ENCODE results near the gene CTNNA3. TPM values are rescaled to one million over a fixed set of nuclear protein-coding genes. Genes with fewer than 3 reads are reported as not detected.

Gene CTNNA3
- total RNA-seq, 2 experiments from 2014 or later: not detected

GRCh38 chr10:66329147-66329546 lies 1366.8 kb downstream of the CTNNA3 start:
- Mint-ChIP-seq H3K4me1 (ENCODE audit: low read depth) (no peaks in the 10 kb centered on the region), H3K27ac (no peak overlapping the region), H3K36me3 (ENCODE audit: low read depth) (no peaks in the 10 kb centered on the region), H3K27me3 (ENCODE audit: low read depth) (no peaks in the 10 kb centered on the region), H3K4me3 (no peak overlapping the region), H3K9me3 (peaks cover 3% of the 10 kb centered on the region)
- DNase-seq: no peak
- intact Hi-C loops (cut with micrococcal nuclease): no loop called here
- CTCF ChIA-PET: no interaction called here

GRCh38 chr10:66326876-66327275 lies 1369.1 kb downstream of the CTNNA3 start:
- intact Hi-C loops (cut with micrococcal nuclease): no loop called here
- Mint-ChIP-seq H3K27me3 (ENCODE audit: low read depth) (no peaks in the 10 kb centered on the region), H3K9me3 (no peaks in the 10 kb centered on the region), H3K4me3 (no peak overlapping the region), H3K36me3 (ENCODE audit: low read depth) (no peaks in the 10 kb centered on the region), H3K4me1 (ENCODE audit: low read depth) (no peaks in the 10 kb centered on the region), H3K27ac (no peak overlapping the region)
- CTCF ChIA-PET: no interaction called here
- no peak for DNase-seq

- Mint-ChIP-seq H3K9me3 (peaks cover 1% of the 10 kb centered on the region), H3K27me3 (ENCODE audit: low read depth) (no peaks in the 10 kb centered on the region), H3K27ac (no peak overlapping the region), H3K4me3 (no peak overlapping the region), H3K4me1 (ENCODE audit: low read depth) (no peaks in the 10 kb centered on the region), H3K36me3 (ENCODE audit: low read depth) (no peaks in the 10 kb centered on the region)
- no peak for DNase-seq
- CTCF ChIA-PET: no interaction called here
- intact Hi-C loops (cut with micrococcal nuclease): no loop called here
Observed at GRCh38 chr10:66322777-66323176, 1373.2 kb downstream of the CTNNA3 start.

GRCh38 chr10:66321723-66322665 lies 1374.0 kb downstream of the CTNNA3 start:
- no peak overlapping the region for H3K4me3 Mint-ChIP-seq
- no peaks in the 10 kb centered on the region for H3K36me3 Mint-ChIP-seq (ENCODE audit: low read depth)
- H3K4me1 Mint-ChIP-seq (ENCODE audit: low read depth): no peaks in the 10 kb centered on the region
- DNase-seq: no peak
- no peak overlapping the region for H3K27ac Mint-ChIP-seq
- H3K27me3 Mint-ChIP-seq (ENCODE audit: low read depth): no peaks in the 10 kb centered on the region
- intact Hi-C loops (cut with micrococcal nuclease): no loop called here
- CTCF ChIA-PET: no interaction called here
- peaks cover 1% of the 10 kb centered on the region for H3K9me3 Mint-ChIP-seq

GRCh38 chr10:66318761-66319160 lies 1377.2 kb downstream of the CTNNA3 start:
- Mint-ChIP-seq H3K4me3 (no peak overlapping the region), H3K27ac (no peak overlapping the region), H3K36me3 (ENCODE audit: low read depth) (no peaks in the 10 kb centered on the region), H3K9me3 (peaks cover 1% of the 10 kb centered on the region), H3K27me3 (ENCODE audit: low read depth) (no peaks in the 10 kb centered on the region), H3K4me1 (ENCODE audit: low read depth) (no peaks in the 10 kb centered on the region)
- no peak for DNase-seq
- intact Hi-C loops (cut with micrococcal nuclease): no loop called here
- CTCF ChIA-PET: no interaction called here

GRCh38 chr10:66307826-66308225 lies 1388.2 kb downstream of the CTNNA3 start:
- Mint-ChIP-seq H3K36me3 (ENCODE audit: low read depth) (no peaks in the 10 kb centered on the region), H3K27ac (no peak overlapping the region), H3K27me3 (ENCODE audit: low read depth) (no peaks in the 10 kb centered on the region), H3K4me1 (ENCODE audit: low read depth) (no peaks in the 10 kb centered on the region), H3K4me3 (no peak overlapping the region), H3K9me3 (no peaks in the 10 kb centered on the region)
- CTCF ChIA-PET: interaction anchor here (0.6 kb wide), 1 partner anchor 1213 kb away, joined by 3 read pairs; no protein-coding TSS in a partner anchor
- intact Hi-C loops (cut with micrococcal nuclease): no loop called here
- DNase-seq: no peak

GRCh38 chr10:66301078-66301477 lies 1394.9 kb downstream of the CTNNA3 start:
- Mint-ChIP-seq H3K4me1 (ENCODE audit: low read depth) (no peaks in the 10 kb centered on the region), H3K9me3 (no peaks in the 10 kb centered on the region), H3K4me3 (no peak overlapping the region), H3K36me3 (ENCODE audit: low read depth) (no peaks in the 10 kb centered on the region), H3K27me3 (ENCODE audit: low read depth) (no peaks in the 10 kb centered on the region), H3K27ac (no peak overlapping the region)
- CTCF ChIA-PET: interaction anchor here (0.7 kb wide), 1 partner anchor 30 kb away, joined by 3 read pairs; no protein-coding TSS in a partner anchor
- intact Hi-C loops (cut with micrococcal nuclease): no loop called here
- no peak for DNase-seq

- Mint-ChIP-seq H3K4me3 (no peak overlapping the region), H3K36me3 (ENCODE audit: low read depth) (no peaks in the 10 kb centered on the region)
Observed at GRCh38 chr10:66295602-66296001, 1400.4 kb downstream of the CTNNA3 start.

GRCh38 chr10:66294538-66294937 lies 1401.5 kb downstream of the CTNNA3 start:
- Mint-ChIP-seq H3K9me3 (peaks cover 3% of the 10 kb centered on the region), H3K4me3 (no peak overlapping the region), H3K4me1 (ENCODE audit: low read depth) (no peaks in the 10 kb centered on the region), H3K27me3 (ENCODE audit: low read depth) (no peaks in the 10 kb centered on the region), H3K27ac (no peak overlapping the region), H3K36me3 (ENCODE audit: low read depth) (no peaks in the 10 kb centered on the region)
- CTCF ChIA-PET: no interaction called here
- no peak for DNase-seq
- intact Hi-C loops (cut with micrococcal nuclease): no loop called here

More at GRCh38 chr10:66295602-66296001, 1400.4 kb downstream of the CTNNA3 start:
- intact Hi-C loops (cut with micrococcal nuclease): no loop called here
- H3K4me1 Mint-ChIP-seq (ENCODE audit: low read depth): no peaks in the 10 kb centered on the region
- no peaks in the 10 kb centered on the region for H3K9me3 Mint-ChIP-seq
- H3K27me3 Mint-ChIP-seq (ENCODE audit: low read depth): no peaks in the 10 kb centered on the region
- CTCF ChIA-PET: no interaction called here
- DNase-seq: no peak
- no peak overlapping the region for H3K27ac Mint-ChIP-seq

- no peaks in the 10 kb centered on the region for H3K36me3 Mint-ChIP-seq (ENCODE audit: low read depth)
- H3K4me3 Mint-ChIP-seq: no peak overlapping the region
- intact Hi-C loops (cut with micrococcal nuclease): no loop called here
- H3K4me1 Mint-ChIP-seq (ENCODE audit: low read depth): no peaks in the 10 kb centered on the region
- H3K9me3 Mint-ChIP-seq: peaks cover 3% of the 10 kb centered on the region
- DNase-seq: no peak
- CTCF ChIA-PET: no interaction called here
- H3K27me3 Mint-ChIP-seq (ENCODE audit: low read depth): no peaks in the 10 kb centered on the region
- H3K27ac Mint-ChIP-seq: no peak overlapping the region
Observed at GRCh38 chr10:66292922-66293321, 1403.1 kb downstream of the CTNNA3 start.

- CTCF ChIA-PET: no interaction called here
- Mint-ChIP-seq H3K36me3 (ENCODE audit: low read depth) (no peaks in the 10 kb centered on the region), H3K4me3 (no peak overlapping the region), H3K4me1 (ENCODE audit: low read depth) (no peaks in the 10 kb centered on the region), H3K27me3 (ENCODE audit: low read depth) (no peaks in the 10 kb centered on the region), H3K9me3 (peaks cover 3% of the 10 kb centered on the region), H3K27ac (no peak overlapping the region)
- intact Hi-C loops (cut with micrococcal nuclease): no loop called here
- DNase-seq: no peak
Observed at GRCh38 chr10:66292456-66292855, 1403.5 kb downstream of the CTNNA3 start.

- Mint-ChIP-seq H3K27me3 (ENCODE audit: low read depth) (no peaks in the 10 kb centered on the region), H3K4me1 (ENCODE audit: low read depth) (no peaks in the 10 kb centered on the region), H3K27ac (no peak overlapping the region), H3K36me3 (ENCODE audit: low read depth) (no peaks in the 10 kb centered on the region), H3K4me3 (no peak overlapping the region), H3K9me3 (peaks cover 3% of the 10 kb centered on the region)
- CTCF ChIA-PET: no interaction called here
- intact Hi-C loops (cut with micrococcal nuclease): no loop called here
- no peak for DNase-seq
Observed at GRCh38 chr10:66291133-66291532, 1404.9 kb downstream of the CTNNA3 start.

- H3K27ac Mint-ChIP-seq: no peak overlapping the region
- no peaks in the 10 kb centered on the region for H3K27me3 Mint-ChIP-seq (ENCODE audit: low read depth)
- CTCF ChIA-PET: no interaction called here
- no peaks in the 10 kb centered on the region for H3K9me3 Mint-ChIP-seq
- H3K36me3 Mint-ChIP-seq (ENCODE audit: low read depth): no peaks in the 10 kb centered on the region
- no peak for DNase-seq
- no peak overlapping the region for H3K4me3 Mint-ChIP-seq
- intact Hi-C loops (cut with micrococcal nuclease): no loop called here
- H3K4me1 Mint-ChIP-seq (ENCODE audit: low read depth): no peaks in the 10 kb centered on the region
Observed at GRCh38 chr10:66284621-66285020, 1411.4 kb downstream of the CTNNA3 start.

Measured in activated naive CD4-positive, alpha-beta T cell treated with anti-CD3 and anti-CD28 coated beads for 36 hours (primary cell).